K562 (cell line): ENCODE results near the gene VWA1. TPM values are rescaled to one million over a fixed set of nuclear protein-coding genes. Genes with fewer than 3 reads are reported as not detected.

Experiments used
- BCOR ChIP-seq: fragments of 450-650 bp; IDR thresholded peaks from 2 replicates; pipeline ENCODE4 v1.6.1; 2016
- GTF2E2 ChIP-seq: fragments of 200-800 bp; sonication (Bioruptor generic); IDR thresholded peaks from 2 replicates; pipeline ENCODE4 v1.6.1; 2016; ENCODE audit warnings: missing genetic modification characterization, missing compliant biosample characterization
- KLF10 ChIP-seq: fragments of 250-450 bp; sonication (Bioruptor Pico); IDR thresholded peaks from 2 replicates; pipeline ENCODE4 v1.6.1; 2021; ENCODE audit warnings: matching md5 sums
- RBM15 ChIP-seq: fragments of 200-400 bp; formaldehyde crosslinking; IDR thresholded peaks from 2 replicates; pipeline ENCODE4 v1.6.1; 2018; ENCODE audit warnings: mild to moderate bottlenecking, low read length, moderate library complexity; ENCODE audit not compliant: insufficient read depth
- TEAD1 ChIP-seq, 2 experiments: fragments of 450-650 bp in 1 of 2; sonication (generic) in 1 of 2; formaldehyde crosslinking; IDR thresholded peaks; 2 replicates each; pipeline versions ENCODE4 v1.4.0 to v1.8.0; 2020 to 2022; ENCODE audit warnings: mild to moderate bottlenecking in 2 of 2, missing genetic modification reagents in 1 of 2
- ZC3H4 ChIP-seq: sonication (generic); formaldehyde crosslinking; IDR thresholded peaks from 2 replicates; pipeline ENCODE4 v1.9.0; 2021; ENCODE audit warnings: missing genetic modification reagents, borderline replicate concordance
- ZNF12 ChIP-seq: sonication (generic); formaldehyde crosslinking; IDR thresholded peaks from 2 replicates; pipeline ENCODE4 v1.4.0; 2020; ENCODE audit warnings: mild to moderate bottlenecking, missing genetic modification reagents
- polyA plus RNA-seq, 8 experiments: library from polyadenylated mRNA; depleted of rRNA in 4 of 8; stranded (reverse) in 5 of 8; unstranded in 3 of 8; fragments of >200 nt; fragmentation: Nextera tagmentation in 2 of 8; fragmentation: Illumina TruSeq in 1 of 8; extraction: Ambion mirVana in 2 of 8; extraction: Trizol in 1 of 8; gene quantifications; 2 replicates each; pipeline versions ENCODE4 v1.2.1 to v1.2.3, GENCODE V29; 2011 to 2014; ENCODE audit warnings: inconsistent platforms in 1 of 8, missing spikeins in 1 of 8
- total RNA-seq, 7 experiments: library from RNA; depleted of rRNA in 6 of 7; stranded (reverse); fragments of >200 nt in 6 of 7; fragmentation: Illumina TruSeq in 2 of 7; extraction: Trizol in 2 of 7; gene quantifications; 2 replicates each; pipeline versions ENCODE4 v1.2.1 to v1.2.3, GENCODE V29; 2011 to 2021; ENCODE audit warnings: low replicate concordance in 1 of 7
- TF ChIP-seq, protein P1 (sequence below), 2 experiments: fragments of 450-650 bp in 1 of 2; sonication (generic) in 1 of 2; formaldehyde crosslinking in 1 of 2; IDR thresholded peaks; 2 replicates each; pipeline versions ENCODE4 v1.7.1 to v1.9.0; 2016 to 2022; ENCODE audit warnings: inconsistent platforms in 1 of 2, mild to moderate bottlenecking in 1 of 2, missing genetic modification reagents in 1 of 2
- TF ChIP-seq, protein P2 (sequence below): IDR thresholded peaks from 3 replicates; pipeline ENCODE4 v1.6.1; 2011; ENCODE audit warnings: borderline replicate concordance, mild to moderate bottlenecking; ENCODE audit not compliant: insufficient read length, insufficient read depth
- TF ChIP-seq, protein P3 (sequence below): fragments of 450-650 bp; conservative IDR thresholded peaks from 2 replicates; pipeline ENCODE4 v1.6.1; 2016; ENCODE audit warnings: missing genetic modification characterization, low read depth, mild to moderate bottlenecking, missing compliant biosample characterization, moderate library complexity
- TF ChIP-seq, protein P4 (sequence below), 2 experiments: fragments of 450-650 bp in 1 of 2; sonication (generic) in 1 of 2; formaldehyde crosslinking; conservative IDR thresholded peaks; 2 replicates each; pipeline versions ENCODE4 v1.4.0 to v1.8.1; 2020 to 2022; ENCODE audit warnings: mild to moderate bottlenecking in 1 of 2, missing genetic modification reagents in 1 of 2
- TF ChIP-seq, protein P5 (sequence below): fragments of 450-650 bp; formaldehyde crosslinking; IDR thresholded peaks from 2 replicates; pipeline ENCODE4 v1.4.0; 2022; ENCODE audit warnings: missing genetic modification characterization

Gene VWA1
- total and polyA plus RNA-seq, 9 of the 15 experiments (the other 6 are each of a cell fraction or from before 2014, with no cell fraction given), result 0.01 to 6.4 (median 0.85) TPM

- TF ChIP-seq, protein P1, sequence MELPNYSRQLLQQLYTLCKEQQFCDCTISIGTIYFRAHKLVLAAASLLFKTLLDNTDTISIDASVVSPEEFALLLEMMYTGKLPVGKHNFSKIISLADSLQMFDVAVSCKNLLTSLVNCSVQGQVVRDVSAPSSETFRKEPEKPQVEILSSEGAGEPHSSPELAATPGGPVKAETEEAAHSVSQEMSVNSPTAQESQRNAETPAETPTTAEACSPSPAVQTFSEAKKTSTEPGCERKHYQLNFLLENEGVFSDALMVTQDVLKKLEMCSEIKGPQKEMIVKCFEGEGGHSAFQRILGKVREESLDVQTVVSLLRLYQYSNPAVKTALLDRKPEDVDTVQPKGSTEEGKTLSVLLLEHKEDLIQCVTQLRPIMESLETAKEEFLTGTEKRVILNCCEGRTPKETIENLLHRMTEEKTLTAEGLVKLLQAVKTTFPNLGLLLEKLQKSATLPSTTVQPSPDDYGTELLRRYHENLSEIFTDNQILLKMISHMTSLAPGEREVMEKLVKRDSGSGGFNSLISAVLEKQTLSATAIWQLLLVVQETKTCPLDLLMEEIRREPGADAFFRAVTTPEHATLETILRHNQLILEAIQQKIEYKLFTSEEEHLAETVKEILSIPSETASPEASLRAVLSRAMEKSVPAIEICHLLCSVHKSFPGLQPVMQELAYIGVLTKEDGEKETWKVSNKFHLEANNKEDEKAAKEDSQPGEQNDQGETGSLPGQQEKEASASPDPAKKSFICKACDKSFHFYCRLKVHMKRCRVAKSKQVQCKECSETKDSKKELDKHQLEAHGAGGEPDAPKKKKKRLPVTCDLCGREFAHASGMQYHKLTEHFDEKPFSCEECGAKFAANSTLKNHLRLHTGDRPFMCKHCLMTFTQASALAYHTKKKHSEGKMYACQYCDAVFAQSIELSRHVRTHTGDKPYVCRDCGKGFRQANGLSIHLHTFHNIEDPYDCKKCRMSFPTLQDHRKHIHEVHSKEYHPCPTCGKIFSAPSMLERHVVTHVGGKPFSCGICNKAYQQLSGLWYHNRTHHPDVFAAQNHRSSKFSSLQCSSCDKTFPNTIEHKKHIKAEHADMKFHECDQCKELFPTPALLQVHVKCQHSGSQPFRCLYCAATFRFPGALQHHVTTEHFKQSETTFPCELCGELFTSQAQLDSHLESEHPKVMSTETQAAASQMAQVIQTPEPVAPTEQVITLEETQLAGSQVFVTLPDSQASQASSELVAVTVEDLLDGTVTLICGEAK (IDR thresholded peaks at IDR 0.05), result no peak
- TF ChIP-seq, protein P1 (CRISPR knock-in tag; IDR thresholded peaks at IDR 0.05), result peak; percentile 36; the same call in 1 of the 2 replicates
- TF ChIP-seq RBM15, result no peak
- TF ChIP-seq, protein P2, sequence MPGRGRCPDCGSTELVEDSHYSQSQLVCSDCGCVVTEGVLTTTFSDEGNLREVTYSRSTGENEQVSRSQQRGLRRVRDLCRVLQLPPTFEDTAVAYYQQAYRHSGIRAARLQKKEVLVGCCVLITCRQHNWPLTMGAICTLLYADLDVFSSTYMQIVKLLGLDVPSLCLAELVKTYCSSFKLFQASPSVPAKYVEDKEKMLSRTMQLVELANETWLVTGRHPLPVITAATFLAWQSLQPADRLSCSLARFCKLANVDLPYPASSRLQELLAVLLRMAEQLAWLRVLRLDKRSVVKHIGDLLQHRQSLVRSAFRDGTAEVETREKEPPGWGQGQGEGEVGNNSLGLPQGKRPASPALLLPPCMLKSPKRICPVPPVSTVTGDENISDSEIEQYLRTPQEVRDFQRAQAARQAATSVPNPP, result no peak
- peak; percentile 51; the same call in 1 of the 2 replicates for TF ChIP-seq ZNF12 (CRISPR knock-in tag)
- peak; percentile 36; the same call in 1 of the 2 replicates for TF ChIP-seq BCOR
- TF ChIP-seq, protein P3, sequence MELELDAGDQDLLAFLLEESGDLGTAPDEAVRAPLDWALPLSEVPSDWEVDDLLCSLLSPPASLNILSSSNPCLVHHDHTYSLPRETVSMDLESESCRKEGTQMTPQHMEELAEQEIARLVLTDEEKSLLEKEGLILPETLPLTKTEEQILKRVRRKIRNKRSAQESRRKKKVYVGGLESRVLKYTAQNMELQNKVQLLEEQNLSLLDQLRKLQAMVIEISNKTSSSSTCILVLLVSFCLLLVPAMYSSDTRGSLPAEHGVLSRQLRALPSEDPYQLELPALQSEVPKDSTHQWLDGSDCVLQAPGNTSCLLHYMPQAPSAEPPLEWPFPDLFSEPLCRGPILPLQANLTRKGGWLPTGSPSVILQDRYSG (tag), result 0 out of 2 replicates have a peak, but pooled peaks have one; percentile 32
- TF ChIP-seq KLF10 (CRISPR knock-in tag), result no peak
- TF ChIP-seq, protein P4, sequence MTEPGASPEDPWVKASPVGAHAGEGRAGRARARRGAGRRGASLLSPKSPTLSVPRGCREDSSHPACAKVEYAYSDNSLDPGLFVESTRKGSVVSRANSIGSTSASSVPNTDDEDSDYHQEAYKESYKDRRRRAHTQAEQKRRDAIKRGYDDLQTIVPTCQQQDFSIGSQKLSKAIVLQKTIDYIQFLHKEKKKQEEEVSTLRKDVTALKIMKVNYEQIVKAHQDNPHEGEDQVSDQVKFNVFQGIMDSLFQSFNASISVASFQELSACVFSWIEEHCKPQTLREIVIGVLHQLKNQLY (CRISPR knock-in tag; conservative IDR thresholded peaks at IDR 0.05), result 0 out of 4 replicates have a peak, but pooled peaks have one; percentile 2 to 42
- TF ChIP-seq, protein P5, sequence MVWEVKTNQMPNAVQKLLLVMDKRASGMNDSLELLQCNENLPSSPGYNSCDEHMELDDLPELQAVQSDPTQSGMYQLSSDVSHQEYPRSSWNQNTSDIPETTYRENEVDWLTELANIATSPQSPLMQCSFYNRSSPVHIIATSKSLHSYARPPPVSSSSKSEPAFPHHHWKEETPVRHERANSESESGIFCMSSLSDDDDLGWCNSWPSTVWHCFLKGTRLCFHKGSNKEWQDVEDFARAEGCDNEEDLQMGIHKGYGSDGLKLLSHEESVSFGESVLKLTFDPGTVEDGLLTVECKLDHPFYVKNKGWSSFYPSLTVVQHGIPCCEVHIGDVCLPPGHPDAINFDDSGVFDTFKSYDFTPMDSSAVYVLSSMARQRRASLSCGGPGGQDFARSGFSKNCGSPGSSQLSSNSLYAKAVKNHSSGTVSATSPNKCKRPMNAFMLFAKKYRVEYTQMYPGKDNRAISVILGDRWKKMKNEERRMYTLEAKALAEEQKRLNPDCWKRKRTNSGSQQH, result peak; percentile 23
- TF ChIP-seq TEAD1 (CRISPR knock-in tag; IDR thresholded peaks at IDR 0.05), result 0 out of 4 replicates have a peak, but pooled peaks of 1 of the 2 experiments have one; percentile 20
- TF ChIP-seq GTF2E2 (tag), result 0 out of 2 replicates have a peak, but pooled peaks have one; percentile 37
- TF ChIP-seq ZC3H4, result no peak
Observed at GRCh38 chr1:1399872-1400575, 35.5 kb upstream of the VWA1 start (continued).
